Measurements from ENCODE around the gene MYH10.

Gene MYH10

GRCh38 chr17:8496081-8496480 is 134.4 kb downstream of the MYH10 start:
- no peak for DNase-seq (ENCODE audit: insufficient read length, low spot score)
- TF ChIP-seq POLR2AphosphoS5 (IDR thresholded peaks at IDR 0.05; ENCODE audit: low read depth, low read length), result no peak
- TF ChIP-seq PAX5 (IDR thresholded peaks at IDR 0.05; ENCODE audit: insufficient read depth, low read length, severe bottlenecking), result no peak
- TF ChIP-seq POU2F2 (IDR thresholded peaks at IDR 0.05; ENCODE audit: low read depth, low read length), result no peak
- no peak for TF ChIP-seq TAF1 (IDR thresholded peaks at IDR 0.05; ENCODE audit: low read depth, low read length)
- no peak for TF ChIP-seq SPI1 (IDR thresholded peaks at IDR 0.05; ENCODE audit: low read depth, low read length)
- TF ChIP-seq POLR2A (IDR thresholded peaks at IDR 0.05; ENCODE audit: low read depth, low read length), result no peak
- no peak for FAIRE-seq

GRCh38 chr17:8494506-8495111 is 135.9 kb downstream of the MYH10 start:
- FAIRE-seq (no peak), DNase-seq (ENCODE audit: insufficient read length, low spot score) (no peak)
- TF ChIP-seq TAF1 (IDR thresholded peaks at IDR 0.05; ENCODE audit: low read depth, low read length), result no peak
- TF ChIP-seq POU2F2 (IDR thresholded peaks at IDR 0.05; ENCODE audit: low read depth, low read length), result no peak
- TF ChIP-seq SPI1 (IDR thresholded peaks at IDR 0.05; ENCODE audit: low read depth, low read length), result no peak
- no peak for TF ChIP-seq POLR2A (IDR thresholded peaks at IDR 0.05; ENCODE audit: low read depth, low read length)
- no peak for TF ChIP-seq PAX5 (IDR thresholded peaks at IDR 0.05; ENCODE audit: insufficient read depth, low read length, severe bottlenecking)

DNA sequence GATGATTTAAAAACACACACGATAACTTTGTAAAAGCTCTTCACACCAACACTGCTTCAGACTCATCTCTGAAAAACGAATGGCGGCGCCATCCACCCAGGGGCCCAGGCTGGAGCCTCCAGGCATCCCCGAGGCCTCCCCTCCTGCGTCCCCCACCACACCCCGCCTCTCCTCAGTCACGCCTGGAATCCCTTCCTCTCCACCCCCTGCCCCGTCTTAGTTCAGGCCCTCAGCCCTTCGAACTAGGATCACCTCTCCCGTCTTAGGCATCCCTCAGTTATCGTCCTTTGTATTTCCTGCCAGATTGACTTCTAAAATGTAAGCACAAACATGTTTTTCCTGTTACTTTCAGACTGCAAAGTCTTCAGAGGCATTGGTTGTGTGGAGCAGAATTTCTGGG is 136.5 kb downstream of the MYH10 start:
- TF ChIP-seq POLR2A (IDR thresholded peaks at IDR 0.05; ENCODE audit: low read depth, low read length) (no peak), TAF1 (IDR thresholded peaks at IDR 0.05; ENCODE audit: low read depth, low read length) (no peak), PAX5 (IDR thresholded peaks at IDR 0.05; ENCODE audit: insufficient read depth, low read length, severe bottlenecking) (no peak), POU2F2 (IDR thresholded peaks at IDR 0.05; ENCODE audit: low read depth, low read length) (no peak), POLR2AphosphoS5 (IDR thresholded peaks at IDR 0.05; ENCODE audit: low read depth, low read length) (no peak), SPI1 (IDR thresholded peaks at IDR 0.05; ENCODE audit: low read depth, low read length) (no peak)
- FAIRE-seq (no peak), DNase-seq (ENCODE audit: insufficient read length, low spot score) (no peak)

DNA sequence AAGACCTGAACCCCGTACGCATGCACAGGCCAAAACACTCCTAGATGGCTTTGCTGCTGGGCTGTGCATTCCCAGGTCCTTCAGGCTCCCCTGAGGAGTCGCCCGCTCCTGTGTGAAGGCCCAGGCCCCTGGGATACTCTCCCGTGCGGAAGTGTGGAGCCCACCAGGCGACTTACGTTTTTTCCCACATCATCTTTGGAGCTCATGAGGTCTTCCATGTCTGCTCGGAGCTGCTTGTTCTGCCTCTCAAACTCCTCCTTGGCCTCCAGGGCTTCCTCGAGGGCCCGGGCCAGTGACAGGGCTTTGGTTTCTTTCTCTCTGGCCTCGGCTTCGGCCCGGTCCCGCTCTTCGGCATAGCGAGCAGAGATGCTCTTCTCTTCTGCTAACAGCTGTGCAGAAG is 138.4 kb downstream of the MYH10 start:
- DNase-seq (ENCODE audit: insufficient read length, low spot score) (no peak), FAIRE-seq (no peak)
- TF ChIP-seq POLR2A (IDR thresholded peaks at IDR 0.05; ENCODE audit: low read depth, low read length) (no peak), SPI1 (IDR thresholded peaks at IDR 0.05; ENCODE audit: low read depth, low read length) (no peak)

DNA sequence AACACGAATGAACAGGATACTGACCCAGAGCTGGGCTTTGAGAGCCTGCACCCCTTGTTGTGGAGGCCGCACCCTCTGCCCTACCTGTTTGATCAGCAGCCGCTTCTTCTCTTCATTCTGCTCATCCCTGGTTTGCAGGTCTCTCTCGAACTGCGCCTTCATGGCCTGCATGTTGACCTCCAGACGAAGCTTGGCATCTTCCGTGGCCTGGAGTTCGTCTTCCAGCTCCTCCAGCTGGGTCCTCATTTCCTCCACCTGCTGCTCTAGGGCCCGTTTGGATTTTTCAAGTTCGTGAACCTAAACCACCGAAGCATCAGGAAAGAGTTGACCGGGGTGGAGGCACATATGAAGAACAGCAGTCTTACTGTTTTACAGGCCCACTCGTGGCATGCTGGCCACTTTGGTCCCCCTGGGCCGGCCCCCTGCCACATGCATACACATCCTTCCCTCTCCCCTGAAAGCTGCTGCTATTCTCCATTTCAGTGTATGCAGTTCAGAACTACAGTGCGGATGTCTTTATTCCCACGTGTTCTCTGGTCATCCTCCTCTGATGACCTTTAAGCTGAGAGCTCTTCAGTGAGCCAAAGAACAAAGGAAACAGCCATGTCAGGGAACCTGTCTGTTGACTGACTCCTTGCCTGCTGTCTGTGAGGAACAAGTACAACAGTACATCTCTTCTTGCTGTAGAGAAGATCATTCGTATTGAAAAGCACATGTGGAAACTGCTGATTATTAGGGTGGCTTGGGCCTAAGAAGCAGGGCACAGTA is 140.1 kb downstream of the MYH10 start:
- no peak for DNase-seq (ENCODE audit: insufficient read length, low spot score)
- no peak for FAIRE-seq
- TF ChIP-seq PAX5 (IDR thresholded peaks at IDR 0.05; ENCODE audit: insufficient read depth, low read length, severe bottlenecking) (no peak), TAF1 (IDR thresholded peaks at IDR 0.05; ENCODE audit: low read depth, low read length) (no peak), POU2F2 (IDR thresholded peaks at IDR 0.05; ENCODE audit: low read depth, low read length) (no peak), SPI1 (IDR thresholded peaks at IDR 0.05; ENCODE audit: low read depth, low read length) (no peak), POLR2AphosphoS5 (IDR thresholded peaks at IDR 0.05; ENCODE audit: low read depth, low read length) (no peak), POLR2A (IDR thresholded peaks at IDR 0.05; ENCODE audit: low read depth, low read length) (no peak)

DNA sequence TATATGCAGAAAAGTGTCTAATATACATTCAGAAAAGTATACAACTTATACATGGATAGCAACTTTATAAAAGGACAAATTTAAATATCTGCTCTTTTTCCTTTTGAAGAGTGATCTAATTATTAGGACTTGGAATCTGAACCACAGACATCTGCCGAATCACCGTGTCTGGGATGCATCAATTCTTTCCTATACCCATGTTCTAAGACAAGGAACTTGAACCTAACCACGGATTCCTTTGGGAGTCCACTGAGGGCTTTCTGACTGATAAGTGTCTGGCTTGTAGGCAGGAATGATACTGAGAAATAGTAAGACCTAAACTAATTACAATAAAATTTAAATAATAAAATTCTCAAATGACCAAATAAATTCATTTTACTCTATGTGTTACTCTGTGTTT is 140.7 kb downstream of the MYH10 start:
- DNase-seq (ENCODE audit: insufficient read length, low spot score) (no peak), FAIRE-seq (no peak)
- TF ChIP-seq SPI1 (IDR thresholded peaks at IDR 0.05; ENCODE audit: low read depth, low read length) (no peak), POU2F2 (IDR thresholded peaks at IDR 0.05; ENCODE audit: low read depth, low read length) (no peak), POLR2A (IDR thresholded peaks at IDR 0.05; ENCODE audit: low read depth, low read length) (no peak), TAF1 (IDR thresholded peaks at IDR 0.05; ENCODE audit: low read depth, low read length) (no peak), POLR2AphosphoS5 (IDR thresholded peaks at IDR 0.05; ENCODE audit: low read depth, low read length) (no peak), PAX5 (IDR thresholded peaks at IDR 0.05; ENCODE audit: insufficient read depth, low read length, severe bottlenecking) (no peak)

- DNase-seq (ENCODE audit: insufficient read length, low spot score), result no peak
- TF ChIP-seq POLR2A (IDR thresholded peaks at IDR 0.05; ENCODE audit: low read depth, low read length), result no peak
- no peak for TF ChIP-seq POU2F2 (IDR thresholded peaks at IDR 0.05; ENCODE audit: low read depth, low read length)
- TF ChIP-seq POLR2AphosphoS5 (IDR thresholded peaks at IDR 0.05; ENCODE audit: low read depth, low read length), result no peak
- TF ChIP-seq TAF1 (IDR thresholded peaks at IDR 0.05; ENCODE audit: low read depth, low read length), result no peak
- TF ChIP-seq PAX5 (IDR thresholded peaks at IDR 0.05; ENCODE audit: insufficient read depth, low read length, severe bottlenecking), result no peak
- no peak for TF ChIP-seq SPI1 (IDR thresholded peaks at IDR 0.05; ENCODE audit: low read depth, low read length)
- FAIRE-seq, result no peak
Measured at GRCh38 chr17:8488901-8489300, 141.6 kb downstream of the MYH10 start.

- TF ChIP-seq SPI1 (IDR thresholded peaks at IDR 0.05; ENCODE audit: low read depth, low read length) (no peak), PAX5 (IDR thresholded peaks at IDR 0.05; ENCODE audit: insufficient read depth, low read length, severe bottlenecking) (no peak), POU2F2 (IDR thresholded peaks at IDR 0.05; ENCODE audit: low read depth, low read length) (no peak)
- DNase-seq (ENCODE audit: insufficient read length, low spot score) (no peak), FAIRE-seq (no peak)
Measured at GRCh38 chr17:8488491-8488890, 142.0 kb downstream of the MYH10 start.

DNA sequence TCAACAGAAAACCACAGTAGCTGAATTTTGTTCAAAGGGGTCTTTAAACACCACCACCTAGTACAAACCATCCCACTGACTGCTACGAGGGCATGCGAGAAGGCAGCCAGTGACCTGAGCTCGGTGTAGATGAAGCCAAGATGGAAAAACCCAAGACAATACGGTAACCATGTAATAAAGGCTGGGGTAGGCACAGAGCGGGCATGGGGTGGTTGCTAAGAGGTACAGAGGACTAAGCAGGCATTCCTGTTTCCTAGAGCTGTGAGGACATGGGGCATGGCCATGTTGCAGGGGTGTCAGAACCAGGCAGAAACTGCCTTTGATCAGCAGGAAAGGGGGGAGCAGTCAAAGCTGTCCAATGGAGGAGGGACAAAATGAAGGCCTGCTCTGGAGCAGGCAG is 142.8 kb downstream of the MYH10 start:
- no peak for TF ChIP-seq POU2F2 (IDR thresholded peaks at IDR 0.05; ENCODE audit: low read depth, low read length)
- no peak for TF ChIP-seq SPI1 (IDR thresholded peaks at IDR 0.05; ENCODE audit: low read depth, low read length)
- no peak for TF ChIP-seq PAX5 (IDR thresholded peaks at IDR 0.05; ENCODE audit: insufficient read depth, low read length, severe bottlenecking)
- no peak for TF ChIP-seq POLR2A (IDR thresholded peaks at IDR 0.05; ENCODE audit: low read depth, low read length)
- TF ChIP-seq TAF1 (IDR thresholded peaks at IDR 0.05; ENCODE audit: low read depth, low read length), result no peak
- no peak for TF ChIP-seq POLR2AphosphoS5 (IDR thresholded peaks at IDR 0.05; ENCODE audit: low read depth, low read length)
- FAIRE-seq (no peak), DNase-seq (ENCODE audit: insufficient read length, low spot score) (no peak)

Data from GM12891 (cell line).